Measurements from ENCODE around the gene CHD2. TPM values are rescaled to one million over a fixed set of nuclear protein-coding genes. Genes with fewer than 3 reads are reported as not detected.

CHD2 gene
- polyA plus RNA-seq, 2 of the 4 experiments (the other 2 are of a cell fraction), result 29.5 to 68.2 TPM

GRCh38 chr15:93066834-93067648, 166.9 kb downstream of the CHD2 start:
- ChIA-PET CTCF (interaction anchor here (1.5 kb wide), 1 partner anchor 21 kb away, joined by 11 read pairs; no protein-coding TSS in a partner anchor), POLR2A (no interaction called here)
- DNase-seq (ENCODE audit: low read depth in 1 of 2, low spot score in 1 of 2) (no peak), FAIRE-seq (no peak), ATAC-seq (0 out of 6 replicates have a peak, but pooled peaks have one; percentile 10 to 11)
- H3K9me3 ChIP-seq, result no peaks in the 10 kb centered on the region
- H3K27ac ChIP-seq, result no peak overlapping the region
- 14% methylated on average over 7 of the region's 7 CpGs for WGBS (ENCODE audit: missing lambda C conversion rate)
- peaks cover 5% of the 10 kb centered on the region for H3K4me1 ChIP-seq
- TF ChIP-seq GATA3 (IDR thresholded peaks at IDR 0.05; ENCODE audit: borderline replicate concordance), result no peak
- no peak for TF ChIP-seq ZSCAN20 (CRISPR knock-in tag; IDR thresholded peaks at IDR 0.05)
- no peak for TF ChIP-seq HMGXB4 (CRISPR knock-in tag; IDR thresholded peaks at IDR 0.05; ENCODE audit: borderline replicate concordance)
- no peak for TF ChIP-seq NFE2L2 (conservative IDR thresholded peaks at IDR 0.05; ENCODE audit: low read length)
- no peak for TF ChIP-seq E2F6 (IDR thresholded peaks at IDR 0.05; ENCODE audit: borderline replicate concordance, low read depth)
- no peak for TF ChIP-seq RCOR1 (IDR thresholded peaks at IDR 0.05; ENCODE audit: low read depth, low read length)
- TF ChIP-seq HOXB5 (CRISPR knock-in tag; IDR thresholded peaks at IDR 0.05), result no peak
- no peak overlapping the region for H3K4me3 ChIP-seq
- no peak overlapping the region for H3K4me2 ChIP-seq

GRCh38 chr15:93067649-93068085, 167.5 kb downstream of the CHD2 start:
- FAIRE-seq (no peak), DNase-seq (ENCODE audit: low read depth in 1 of 2, low spot score in 1 of 2) (no peak), ATAC-seq (no peak)
- Histone ChIP-seq H3K4me1 (peaks cover 10% of the 10 kb centered on the region), H3K4me2 (no peak overlapping the region), H3K27ac (no peak overlapping the region), H3K9me3 (no peaks in the 10 kb centered on the region), H3K4me3 (no peak overlapping the region)
- TF ChIP-seq ATOH8 (CRISPR knock-in tag; IDR thresholded peaks at IDR 0.05; ENCODE audit: low read depth), result no peak
- TF ChIP-seq PHF8 (IDR thresholded peaks at IDR 0.05; ENCODE audit: borderline replicate concordance, low read depth), result no peak
- no peak for TF ChIP-seq NPAS2 (CRISPR knock-in tag; IDR thresholded peaks at IDR 0.05; ENCODE audit: borderline replicate concordance)
- ChIA-PET POLR2A (no interaction called here), CTCF (interaction anchor here (1.5 kb wide), 1 partner anchor 20 kb away, joined by 11 read pairs; no protein-coding TSS in a partner anchor)
- 42% methylated on average over 4 of the region's 4 CpGs for WGBS (ENCODE audit: missing lambda C conversion rate)

- no peak overlapping the region for H3K4me2 ChIP-seq
- no peak overlapping the region for H3K27ac ChIP-seq
- FAIRE-seq (no peak), DNase-seq (ENCODE audit: low read depth in 1 of 2, low spot score in 1 of 2) (no peak), ATAC-seq (no peak)
- peaks cover 10% of the 10 kb centered on the region for H3K4me1 ChIP-seq
- no peaks in the 10 kb centered on the region for H3K9me3 ChIP-seq
- CTCF ChIA-PET, result interaction anchor here (1.0 kb wide), 1 partner anchor 19 kb away, joined by 5 read pairs; no protein-coding TSS in a partner anchor
- WGBS (ENCODE audit: missing lambda C conversion rate), result 79% methylated on average over 6 of the region's 6 CpGs
- POLR2A ChIA-PET, result no interaction called here
- no peak overlapping the region for H3K4me3 ChIP-seq
- no peak for TF ChIP-seq HOXB13 (CRISPR knock-in tag; IDR thresholded peaks at IDR 0.05; ENCODE audit: low read depth)
- TF ChIP-seq RAD21 (conservative IDR thresholded peaks at IDR 0.05 in 1 of 2, IDR thresholded peaks at IDR 0.05 in 1 of 2), result no peak
- no peak for TF ChIP-seq NR3C1 (IDR thresholded peaks at IDR 0.05)
- no peak for TF ChIP-seq SMC3 (IDR thresholded peaks at IDR 0.05)
- TF ChIP-seq MYC (IDR thresholded peaks at IDR 0.05; ENCODE audit: borderline replicate concordance, low read length), result no peak
- no peak for TF ChIP-seq HOXB5 (CRISPR knock-in tag; IDR thresholded peaks at IDR 0.05)
- TF ChIP-seq RFX5 (IDR thresholded peaks at IDR 0.05), result no peak
- TF ChIP-seq TFCP2L1 (CRISPR knock-in tag; IDR thresholded peaks at IDR 0.05), result no peak
- TF ChIP-seq HMGXB4 (CRISPR knock-in tag; IDR thresholded peaks at IDR 0.05; ENCODE audit: borderline replicate concordance), result no peak
- TF ChIP-seq NPAS2 (CRISPR knock-in tag; IDR thresholded peaks at IDR 0.05; ENCODE audit: borderline replicate concordance), result no peak
- TF ChIP-seq FOXS1 (CRISPR knock-in tag; IDR thresholded peaks at IDR 0.05), result no peak
- no peak for TF ChIP-seq ELK1 (IDR thresholded peaks at IDR 0.05; ENCODE audit: low read depth, low read length)
- TF ChIP-seq PBX3 (IDR thresholded peaks at IDR 0.05), result no peak
- no peak for TF ChIP-seq EHMT2 (IDR thresholded peaks at IDR 0.05; ENCODE audit: low read depth)
- TF ChIP-seq PHF8 (IDR thresholded peaks at IDR 0.05; ENCODE audit: borderline replicate concordance, low read depth), result no peak
- TF ChIP-seq ZC3H11A (IDR thresholded peaks at IDR 0.05), result no peak
- no peak for TF ChIP-seq JUNB (IDR thresholded peaks at IDR 0.05)
These were observed 168.6 kb downstream of the CHD2 start for GRCh38 chr15:93068581-93069199.

Data from A549 (cell line).